Neural progenitor cell (in vitro differentiated cells): ENCODE measurements around the gene PYDC2. TPM values are rescaled to one million over a fixed set of nuclear protein-coding genes. Genes with fewer than 3 reads are reported as not detected.
"Not testable (repeated sequence)": the region's sequence is repeated elsewhere in the genome, so short reads cannot be mapped to it uniquely, and the experiment has no call there.

Source experiments
- DNase-seq: peaks from one replicate; pipeline ENCODE4 v3.0.0-alpha.2; 2016; ENCODE audit warnings: low spot score
- H2AFZ ChIP-seq: fragments of 200-600 bp; sonication (generic); replicated peaks from 2 replicates; pipeline ENCODE4 v1.6.1; 2016; ENCODE audit warnings: antibody characterized with exemption
- H3F3A ChIP-seq: fragments of 200-600 bp; sonication (generic); 2 replicates; pipeline ENCODE4 v1.6.1; 2016; ENCODE audit warnings: antibody characterized with exemption, low read depth
- H3K27ac ChIP-seq: fragments of 200-600 bp; sonication (generic); 2 replicates; pipeline ENCODE4 v1.5.1; 2016; ENCODE audit warnings: mild to moderate bottlenecking
- H3K27me3 ChIP-seq: fragments of 200-600 bp; sonication (generic); 2 replicates; pipeline ENCODE4 v1.6.1; 2016; ENCODE audit warnings: mild to moderate bottlenecking, moderate library complexity
- H3K36me3 ChIP-seq: fragments of 200-600 bp; sonication (generic); 2 replicates; pipeline ENCODE4 v1.5.1; 2016
- H3K4me1 ChIP-seq: fragments of 200-600 bp; sonication (generic); 2 replicates; pipeline ENCODE4 v1.6.1; 2016; ENCODE audit warnings: mixed run types
- H3K4me2 ChIP-seq: fragments of 200-600 bp; sonication (generic); 2 replicates; pipeline ENCODE4 v1.6.1; 2016
- H3K4me3 ChIP-seq: fragments of 200-600 bp; sonication (generic); 2 replicates; pipeline ENCODE4 v1.5.1; 2016
- H3K79me2 ChIP-seq: fragments of 200-600 bp; sonication (generic); 2 replicates; pipeline ENCODE4 v1.6.1; 2016; ENCODE audit warnings: low read depth
- H3K9ac ChIP-seq: fragments of 200-600 bp; sonication (generic); 2 replicates; pipeline ENCODE4 v1.6.1; 2016
- H3K9me3 ChIP-seq: fragments of 200-600 bp; sonication (generic); 2 replicates; pipeline ENCODE4 v1.5.1; 2016; ENCODE audit warnings: low read depth
- H4K20me1 ChIP-seq: fragments of 200-600 bp; sonication (generic); 2 replicates; pipeline ENCODE4 v1.6.1; 2016; ENCODE audit warnings: low read depth
- H3K27ac Mint-ChIP-seq: 3 replicates; pipeline ENCODE4 v1.8.0; 2021; ENCODE audit warnings: mixed read lengths
- H3K27me3 Mint-ChIP-seq: 2 replicates; pipeline ENCODE4 v1.8.0; 2022; ENCODE audit warnings: low read depth, mild to moderate bottlenecking, inconsistent platforms, moderate library complexity, mixed read lengths; ENCODE audit not compliant: insufficient read depth
- H3K36me3 Mint-ChIP-seq: 3 replicates; pipeline ENCODE4 v1.8.0; 2021; ENCODE audit warnings: mixed read lengths
- H3K4me1 Mint-ChIP-seq: 3 replicates; pipeline ENCODE4 v1.8.0; 2021; ENCODE audit warnings: mixed read lengths
- H3K4me3 Mint-ChIP-seq: 3 replicates; pipeline ENCODE4 v1.8.0; 2021; ENCODE audit warnings: mild to moderate bottlenecking, moderate library complexity, mixed read lengths
- H3K9me3 Mint-ChIP-seq: 3 replicates; pipeline ENCODE4 v1.8.0; 2020; ENCODE audit warnings: mixed read lengths
- EZH2 ChIP-seq: fragments of 200-600 bp; sonication (generic); IDR thresholded peaks from 2 replicates; pipeline ENCODE4 v1.6.1; 2017; ENCODE audit warnings: antibody characterized with exemption, mild to moderate bottlenecking, moderate library complexity
- EZH2phosphoT487 ChIP-seq: fragments of 200-600 bp; sonication (generic); IDR thresholded peaks from 2 replicates; pipeline ENCODE4 v1.6.1; 2017; ENCODE audit warnings: antibody characterized with exemption
- total RNA-seq: library from RNA; depleted of rRNA; stranded (reverse); fragments of >200 nt; gene quantifications from 2 replicates; pipeline ENCODE4 v1.2.3, GENCODE V29; 2015; ENCODE audit warnings: low replicate concordance
- TF ChIP-seq, protein P1 (sequence below): fragments of 200-600 bp; sonication (generic); IDR thresholded peaks from 2 replicates; pipeline ENCODE4 v1.5.1; 2017; ENCODE audit warnings: antibody characterized with exemption, mild to moderate bottlenecking

PYDC2 gene
- total RNA-seq, 1 donor from 2014 or later = not detected

GRCh38 chr3:191470545-191470944 is 9.6 kb downstream of the PYDC2 start:
- Histone ChIP-seq H3K27ac (no peak overlapping the region), H3K4me3 (no peak overlapping the region), H3K27me3 (no peaks in the 10 kb centered on the region), H3K79me2 (no peaks in the 10 kb centered on the region), H3K36me3 (no peaks in the 10 kb centered on the region), H3K4me2 (no peak overlapping the region), H2AFZ (no peak overlapping the region), H4K20me1 (no peaks in the 10 kb centered on the region), H3K9me3 (no peaks in the 10 kb centered on the region), H3K9ac (no peak overlapping the region), H3F3A (no peaks in the 10 kb centered on the region), H3K4me1 (no peaks in the 10 kb centered on the region)
- Mint-ChIP-seq H3K27ac (no peak overlapping the region), H3K36me3 (no peaks in the 10 kb centered on the region), H3K9me3 (peaks cover 2% of the 10 kb centered on the region), H3K4me3 (no peak overlapping the region), H3K4me1 (no peaks in the 10 kb centered on the region), H3K27me3 (no peaks in the 10 kb centered on the region)
- TF ChIP-seq EZH2phosphoT487 (no peak), EZH2 (no peak)
- TF ChIP-seq, protein P1, sequence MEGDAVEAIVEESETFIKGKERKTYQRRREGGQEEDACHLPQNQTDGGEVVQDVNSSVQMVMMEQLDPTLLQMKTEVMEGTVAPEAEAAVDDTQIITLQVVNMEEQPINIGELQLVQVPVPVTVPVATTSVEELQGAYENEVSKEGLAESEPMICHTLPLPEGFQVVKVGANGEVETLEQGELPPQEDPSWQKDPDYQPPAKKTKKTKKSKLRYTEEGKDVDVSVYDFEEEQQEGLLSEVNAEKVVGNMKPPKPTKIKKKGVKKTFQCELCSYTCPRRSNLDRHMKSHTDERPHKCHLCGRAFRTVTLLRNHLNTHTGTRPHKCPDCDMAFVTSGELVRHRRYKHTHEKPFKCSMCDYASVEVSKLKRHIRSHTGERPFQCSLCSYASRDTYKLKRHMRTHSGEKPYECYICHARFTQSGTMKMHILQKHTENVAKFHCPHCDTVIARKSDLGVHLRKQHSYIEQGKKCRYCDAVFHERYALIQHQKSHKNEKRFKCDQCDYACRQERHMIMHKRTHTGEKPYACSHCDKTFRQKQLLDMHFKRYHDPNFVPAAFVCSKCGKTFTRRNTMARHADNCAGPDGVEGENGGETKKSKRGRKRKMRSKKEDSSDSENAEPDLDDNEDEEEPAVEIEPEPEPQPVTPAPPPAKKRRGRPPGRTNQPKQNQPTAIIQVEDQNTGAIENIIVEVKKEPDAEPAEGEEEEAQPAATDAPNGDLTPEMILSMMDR = no peak
- DNase-seq = no peak

- DNase-seq = no peak
- H3K4me2 ChIP-seq = no peak overlapping the region
- TF ChIP-seq, protein P1 = no peak
- TF ChIP-seq EZH2 (no peak), EZH2phosphoT487 (no peak)
- no peak overlapping the region for H2AFZ ChIP-seq
- Mint-ChIP-seq H3K27me3 (no peaks in the 10 kb centered on the region), H3K36me3 (no peaks in the 10 kb centered on the region), H3K9me3 (no peaks in the 10 kb centered on the region), H3K4me3 (no peak overlapping the region), H3K4me1 (no peaks in the 10 kb centered on the region), H3K27ac (no peak overlapping the region)
- H3K79me2 ChIP-seq = no peaks in the 10 kb centered on the region
- no peak overlapping the region for H3K9ac ChIP-seq
- H3K4me3 ChIP-seq = no peak overlapping the region
- H3K27ac ChIP-seq = no peak overlapping the region
- no peaks in the 10 kb centered on the region for H3F3A ChIP-seq
- no peaks in the 10 kb centered on the region for H3K9me3 ChIP-seq
- H3K4me1 ChIP-seq = no peaks in the 10 kb centered on the region
- H3K27me3 ChIP-seq = no peaks in the 10 kb centered on the region
- H4K20me1 ChIP-seq = no peaks in the 10 kb centered on the region
- no peaks in the 10 kb centered on the region for H3K36me3 ChIP-seq
These were observed 12.8 kb downstream of the PYDC2 start for GRCh38 chr3:191473661-191474198.

- Histone ChIP-seq H3K36me3 (no peaks in the 10 kb centered on the region), H3K79me2 (no peaks in the 10 kb centered on the region), H3K4me2 (no peak overlapping the region), H2AFZ (no peak overlapping the region), H3K4me1 (no peaks in the 10 kb centered on the region), H3K4me3 (no peak overlapping the region), H4K20me1 (no peaks in the 10 kb centered on the region), H3K27ac (no peak overlapping the region), H3K27me3 (no peaks in the 10 kb centered on the region), H3F3A (no peaks in the 10 kb centered on the region), H3K9me3 (no peaks in the 10 kb centered on the region), H3K9ac (no peak overlapping the region)
- Mint-ChIP-seq H3K4me1 (no peaks in the 10 kb centered on the region), H3K27ac (no peak overlapping the region), H3K36me3 (no peaks in the 10 kb centered on the region), H3K9me3 (no peaks in the 10 kb centered on the region), H3K4me3 (no peak overlapping the region), H3K27me3 (no peaks in the 10 kb centered on the region)
- TF ChIP-seq EZH2 = no peak
- TF ChIP-seq, protein P1 = no peak
- TF ChIP-seq EZH2phosphoT487 = no peak
- no peak for DNase-seq
These were observed 15.3 kb downstream of the PYDC2 start for GRCh38 chr3:191476066-191476772.

DNA sequence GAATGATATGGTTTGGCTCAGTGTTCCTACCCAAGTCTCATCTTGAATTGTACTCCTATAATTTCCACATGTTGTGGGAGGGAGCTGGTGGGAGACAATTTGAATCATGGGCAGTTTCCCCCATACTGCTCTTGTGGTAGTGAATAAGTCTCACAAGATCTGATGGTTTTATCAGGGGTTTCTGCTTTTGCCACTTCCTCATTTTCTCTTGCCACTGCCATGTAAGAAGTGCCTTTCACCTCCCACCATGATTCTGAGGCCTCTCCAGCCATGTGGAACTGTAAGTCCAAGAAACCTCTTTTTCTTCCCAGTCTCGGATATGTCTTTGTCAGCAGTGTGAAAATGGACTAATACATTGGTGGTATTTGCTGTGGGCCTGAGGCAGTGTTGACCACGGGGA is 23.0 kb downstream of the PYDC2 start:
- H3K4me1 ChIP-seq, H3K27ac Mint-ChIP-seq, H3K79me2 ChIP-seq, H3K4me1 Mint-ChIP-seq, H3K4me3 Mint-ChIP-seq, H3K27me3 Mint-ChIP-seq, H3F3A ChIP-seq, H3K9me3 ChIP-seq, H2AFZ ChIP-seq, H3K36me3 Mint-ChIP-seq, H3K4me3 ChIP-seq, H3K4me2 ChIP-seq, H4K20me1 ChIP-seq, H3K27ac ChIP-seq, H3K36me3 ChIP-seq, H3K27me3 ChIP-seq, DNase-seq, H3K9ac ChIP-seq: not testable (repeated sequence)
- H3K9me3 Mint-ChIP-seq = peaks cover 22% of the 10 kb centered on the region
